HG03354 (cell line): ENCODE data around the gene NACA2.
"Not testable (repeated sequence)": the region's sequence is repeated elsewhere in the genome, so short reads cannot be mapped to it uniquely, and the experiment has no call there.

Experiments
- ATAC-seq: cut with Tn5 transposase; IDR thresholded peaks from one replicate; pipeline ENCODE4 v1.9.1; 2021; ENCODE audit warnings: mild to moderate bottlenecking; ENCODE audit not compliant: unreplicated experiment, poor library complexity, severe bottlenecking

NACA2 gene

DNA sequence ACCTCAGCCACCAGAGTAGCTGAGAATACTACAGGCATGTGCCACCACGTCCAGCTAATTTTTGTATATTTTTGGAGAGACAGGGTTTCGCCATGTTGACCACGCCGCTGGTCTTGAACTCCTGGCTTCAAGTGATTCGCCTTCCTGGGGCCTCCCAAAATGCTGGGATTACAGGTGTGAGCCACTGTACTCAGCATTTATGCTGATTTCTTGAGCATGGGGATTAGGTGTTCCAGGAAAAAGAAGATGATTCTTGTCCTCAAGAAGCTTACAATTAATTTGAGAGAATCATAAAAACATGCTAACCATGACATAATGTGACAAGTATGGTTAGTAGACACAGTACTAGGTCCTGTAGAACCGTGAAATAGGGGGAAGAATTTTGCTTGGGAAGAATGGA lies 30.9 kb downstream of the NACA2 start:
- no peak for ATAC-seq

DNA sequence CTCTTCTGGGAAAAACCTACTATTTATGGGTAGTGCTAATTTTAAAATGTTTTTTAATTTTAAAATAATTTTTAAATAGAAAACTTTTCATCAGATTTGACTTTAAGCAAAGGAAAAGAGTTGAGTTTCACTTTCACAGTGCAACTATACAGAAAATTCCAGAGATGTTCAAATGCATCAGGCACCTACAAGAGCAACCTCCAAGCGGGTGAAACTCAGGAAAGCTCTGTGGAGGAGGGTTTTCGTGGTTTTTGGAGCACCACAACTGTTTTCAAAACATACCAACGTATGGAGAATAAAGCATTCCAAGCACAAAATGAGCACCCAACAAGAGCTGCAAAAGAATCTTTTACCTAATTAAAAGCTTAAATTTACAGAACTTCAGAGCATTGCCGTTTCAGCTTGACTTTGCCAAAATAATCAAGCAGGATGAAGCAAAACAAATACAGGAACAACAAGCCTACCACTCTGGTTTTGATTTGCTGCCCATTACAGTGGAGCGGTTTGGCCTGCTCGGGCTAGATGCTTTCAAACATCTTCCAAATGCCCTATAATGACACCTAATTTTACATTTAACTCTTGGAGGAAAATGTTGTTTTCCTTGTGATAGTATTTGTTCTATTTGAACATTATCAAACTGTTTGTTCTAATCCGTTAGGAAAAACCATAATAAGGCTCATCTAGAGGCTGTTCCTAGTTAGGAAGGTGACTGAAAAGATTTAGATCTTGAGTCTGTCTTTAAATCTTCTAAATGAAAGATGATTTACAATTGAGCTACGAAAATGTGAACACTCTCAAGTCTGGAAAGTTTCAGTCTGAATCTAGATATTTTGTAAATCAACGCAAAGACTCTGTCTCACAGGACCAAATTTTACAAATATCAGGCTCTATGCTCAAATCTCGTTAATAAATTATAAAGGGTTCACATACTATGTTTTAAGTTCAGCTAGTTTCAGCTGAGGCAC lies 34.5 kb downstream of the NACA2 start:
- no peak for ATAC-seq

DNA sequence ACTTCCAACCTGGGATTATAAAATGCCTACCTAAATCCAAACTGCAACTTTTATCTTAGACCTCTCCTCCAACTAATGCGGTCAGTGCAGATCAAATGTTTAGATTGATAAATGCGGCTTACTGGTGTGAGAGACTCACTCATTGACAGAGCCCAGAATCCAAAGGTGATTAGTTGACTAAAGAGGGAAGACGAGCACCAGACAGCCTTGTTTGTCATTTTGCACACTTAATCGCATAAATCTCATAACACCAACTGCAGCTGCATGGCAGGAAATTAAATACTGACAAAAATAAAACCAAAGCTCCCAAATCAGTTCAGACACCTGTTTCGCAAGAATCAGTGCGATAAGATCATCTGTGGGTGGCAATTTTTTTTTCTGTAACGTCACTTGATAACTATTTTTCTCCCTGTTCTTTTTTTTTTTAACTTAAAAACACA lies 35.9 kb downstream of the NACA2 start:
- no peak for ATAC-seq

DNA sequence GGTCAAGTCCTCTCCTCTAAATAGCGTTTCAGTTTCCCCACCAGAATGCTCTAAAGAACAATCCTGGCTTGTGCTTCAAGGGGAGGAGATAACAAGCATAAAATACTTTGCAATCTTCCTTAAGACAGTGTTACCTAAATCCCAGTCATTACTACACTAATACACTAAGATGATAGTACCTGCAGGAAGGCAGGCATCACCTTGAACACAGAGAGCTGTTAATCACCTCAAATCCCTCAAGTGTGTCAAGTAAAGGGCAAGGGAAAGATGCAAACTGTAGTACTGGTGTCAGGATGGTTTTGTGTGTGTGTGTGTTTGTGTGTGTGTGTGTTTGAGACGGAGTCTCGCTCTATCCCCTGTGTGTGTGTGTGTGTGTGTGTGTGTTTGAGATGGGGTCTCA lies 36.8 kb downstream of the NACA2 start:
- no peak for ATAC-seq

DNA sequence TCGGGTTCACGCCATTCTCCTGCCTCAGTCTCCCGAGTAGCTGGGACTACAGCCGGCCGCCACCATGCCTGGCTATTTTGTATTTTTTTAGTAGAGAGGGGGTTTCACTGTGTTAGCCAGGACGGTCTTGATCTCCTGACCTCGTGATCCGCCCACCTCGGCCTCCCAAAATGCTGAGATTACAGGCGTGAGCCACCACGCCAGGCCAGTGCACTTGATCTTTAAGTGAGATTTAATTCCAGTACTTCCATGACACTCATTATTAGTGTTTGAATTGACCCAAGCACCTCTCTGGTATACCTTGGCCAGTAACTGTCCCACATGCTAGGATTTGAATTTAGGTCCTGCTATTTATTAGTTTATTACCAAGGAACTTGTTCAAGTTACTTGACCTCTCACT lies 38.5 kb downstream of the NACA2 start:
- ATAC-seq, result not testable (repeated sequence)

DNA sequence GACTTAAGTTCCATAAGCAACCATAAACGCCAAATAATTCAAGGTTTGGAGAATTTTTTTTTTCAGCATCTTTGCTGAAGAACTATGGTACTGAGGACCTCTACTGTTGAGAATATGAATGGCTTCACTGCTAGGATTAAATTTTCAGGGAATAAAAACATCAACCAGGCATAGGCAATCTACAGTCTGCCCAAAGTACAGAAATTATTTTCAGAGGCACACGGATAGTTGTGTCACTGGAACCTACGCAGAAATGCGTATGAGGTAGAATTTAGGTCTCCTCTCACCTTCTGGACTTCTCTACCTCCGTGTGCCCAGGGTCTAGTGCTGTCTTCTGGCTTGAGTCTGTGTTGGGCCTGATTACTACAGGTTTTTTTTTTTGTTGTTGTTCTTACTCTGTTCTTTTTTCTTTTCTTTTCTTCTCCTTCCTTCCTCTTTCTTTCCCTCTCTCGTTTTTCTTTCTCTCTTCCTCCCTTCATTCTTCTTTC lies 39.7 kb downstream of the NACA2 start:
- no peak for ATAC-seq

DNA sequence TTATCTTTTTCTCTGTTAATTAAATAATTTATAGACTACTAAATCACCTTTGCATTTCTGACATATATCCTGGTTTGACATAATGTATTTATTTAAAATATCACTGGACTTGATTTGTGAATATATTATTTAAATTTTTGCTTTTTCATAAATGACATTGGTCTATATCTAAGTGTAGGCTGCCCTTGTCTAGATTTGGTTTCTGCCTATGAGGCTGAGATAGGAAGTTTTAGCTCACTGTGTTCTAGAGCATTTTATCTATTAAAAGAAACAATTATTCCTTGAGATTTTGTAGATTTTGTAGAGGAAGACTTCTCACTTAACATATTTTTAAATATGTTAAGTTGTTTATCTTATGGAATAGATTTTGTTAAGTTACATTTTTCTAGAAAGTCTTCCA lies 43.9 kb downstream of the NACA2 start:
- no peak for ATAC-seq

DNA sequence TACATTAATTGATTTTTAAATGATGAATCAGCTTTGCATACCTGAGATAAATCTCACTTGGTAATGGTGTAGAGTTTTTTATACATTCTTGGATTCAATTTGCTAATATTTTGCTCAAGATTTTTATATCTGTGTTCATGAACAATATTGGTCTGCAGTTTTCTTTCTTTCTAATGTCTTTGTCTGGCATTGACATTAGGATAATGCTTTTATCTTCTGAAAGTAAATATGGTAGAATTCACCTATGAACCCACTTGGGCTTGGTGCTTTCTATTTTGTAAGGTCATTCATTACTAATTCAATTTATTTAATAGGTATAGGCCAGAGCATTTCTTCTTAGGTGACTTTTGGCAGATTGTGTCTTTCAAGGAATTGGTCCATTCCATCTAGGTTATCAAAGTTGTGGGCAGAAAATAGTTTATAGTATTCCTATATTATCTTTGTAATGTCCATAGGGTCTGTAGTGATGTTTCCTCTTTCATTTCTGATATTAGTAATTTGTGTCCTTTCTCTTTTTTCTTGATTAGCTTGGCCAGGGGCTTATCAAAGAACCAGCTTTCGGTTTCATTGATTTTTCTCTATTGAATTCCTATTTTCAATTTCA lies 45.6 kb downstream of the NACA2 start:
- ATAC-seq, result no peak

DNA sequence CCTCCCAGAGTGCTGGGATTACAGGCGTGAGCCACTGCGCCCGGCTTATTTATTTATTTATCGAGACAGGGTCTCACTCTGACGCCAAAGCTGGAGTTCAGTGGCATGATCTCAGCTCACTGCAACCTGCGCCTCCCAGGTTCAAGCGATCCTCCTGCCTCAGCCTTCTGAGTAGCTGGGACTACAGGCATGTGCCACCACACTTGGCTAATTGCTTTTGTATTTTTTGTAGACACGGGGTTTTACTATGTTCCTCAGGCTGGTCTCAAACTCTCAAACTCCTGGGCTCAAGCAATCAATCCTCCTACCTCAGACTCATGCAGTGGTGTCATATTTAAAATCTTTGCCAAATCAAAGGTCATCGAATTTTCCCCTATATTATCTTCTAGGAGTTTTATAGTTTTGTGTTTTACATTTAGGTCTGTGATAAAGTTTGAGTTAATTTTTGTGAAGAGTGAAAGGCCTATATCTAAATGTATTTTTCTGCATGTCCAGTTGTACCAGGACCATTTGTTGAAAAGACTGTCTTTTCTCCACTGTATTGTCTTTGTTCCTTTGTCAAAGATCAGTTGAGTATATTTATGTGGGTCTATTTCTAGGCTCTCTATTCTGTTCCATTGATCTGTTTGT lies 47.1 kb downstream of the NACA2 start:
- ATAC-seq, result no peak

DNA sequence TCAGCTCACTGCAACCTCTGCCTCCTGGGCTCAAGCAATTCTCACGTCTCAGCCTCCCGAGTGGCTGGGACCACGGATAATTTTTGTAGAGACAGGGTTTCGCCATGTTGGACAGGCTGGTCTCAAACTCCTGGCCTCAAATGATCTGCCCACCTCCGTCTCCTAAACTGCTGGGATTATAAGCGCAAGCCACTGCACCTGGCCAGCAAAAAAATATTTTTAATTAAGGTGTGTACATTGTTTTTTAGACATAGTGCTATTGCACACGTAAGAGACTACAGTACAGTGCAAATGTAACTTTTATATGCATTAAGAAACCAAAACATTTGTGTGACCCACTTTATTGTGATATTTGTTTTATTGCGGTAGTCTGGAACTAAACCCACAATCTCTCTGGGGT lies 49.0 kb downstream of the NACA2 start:
- ATAC-seq, result no peak

DNA sequence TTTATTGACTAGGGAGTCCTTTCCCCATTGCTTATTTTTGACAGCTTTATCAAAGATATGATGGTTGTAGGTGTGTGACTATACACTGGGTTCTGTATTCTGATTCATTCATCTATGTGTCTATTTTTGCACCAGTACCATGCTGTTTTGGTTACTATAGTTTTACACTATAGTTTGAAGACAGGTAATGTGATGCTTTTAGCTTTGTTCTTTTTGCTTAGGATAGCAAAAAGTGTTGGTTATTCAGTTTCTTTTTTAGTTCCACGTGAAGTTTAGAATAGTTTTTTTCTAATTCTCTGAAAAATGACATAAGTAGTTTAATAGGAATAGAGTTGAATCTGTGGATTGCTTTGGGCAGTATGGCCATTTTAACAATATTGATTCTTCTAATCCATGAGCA lies 50.1 kb downstream of the NACA2 start:
- no peak for ATAC-seq
